H1 (cell line): ENCODE measurements around the gene VWA7. TPM values are rescaled to one million over a fixed set of nuclear protein-coding genes. Genes with fewer than 3 reads are reported as not detected.

Experiments
- CHD7 ChIP-seq: fragments of 300-600 bp; sonication (generic); IDR thresholded peaks from 2 replicates; pipeline ENCODE4 v1.7.1; 2012; ENCODE audit warnings: low read length, moderate library complexity, mild to moderate bottlenecking, inconsistent platforms; ENCODE audit not compliant: insufficient replicate concordance
- E2F6 ChIP-seq: IDR thresholded peaks from 2 replicates; pipeline ENCODE4 v1.6.1; 2012; ENCODE audit warnings: inconsistent platforms
- SUZ12 ChIP-seq: fragments of 200-600 bp; sonication (generic); IDR thresholded peaks from 2 replicates; pipeline ENCODE4 v1.6.1; 2012; ENCODE audit warnings: mild to moderate bottlenecking, inconsistent platforms, low read length, moderate library complexity, mixed read lengths
- polyA plus RNA-seq, 7 experiments: library from polyadenylated mRNA; depleted of rRNA in 3 of 7; stranded (reverse) in 5 of 7; unstranded in 2 of 7; fragments of >200 nt in 5 of 7; fragments of 200-250 nt in 2 of 7; gene quantifications; 1 replicate in 5 of 7; 2 replicates in 1 of 7; 4 replicates in 1 of 7; pipeline versions ENCODE4 v1.2.1 to v1.2.3, GENCODE V29; 2011 to 2013; ENCODE audit warnings: missing spikeins in 2 of 7, mixed read lengths in 2 of 7
- total RNA-seq: library from RNA; stranded (reverse); fragmentation: NEBNext Ultra II Directional; extraction: Animal tissue kit (Norgen Biotek cat#: 25700); gene quantifications from 2 replicates; pipeline ENCODE4 v1.2.1, GENCODE V29; 2021

The VWA7 gene
- total and polyA plus RNA-seq, 2 of the 8 experiments (the other 6 are each of a cell fraction or from before 2014, with no cell fraction given) = 0.82 to 2.1 TPM

- TF ChIP-seq CHD7 = no peak
- TF ChIP-seq SUZ12 = no peak
- peak; percentile 51; the same call in 1 of the 2 replicates for TF ChIP-seq E2F6
These were observed 18.6 kb upstream of the VWA7 start, which contains the start of gene VARS1 (continued) for GRCh38 chr6:31795616-31796298.
